Measurements from ENCODE around the gene FGF3.

DNA sequence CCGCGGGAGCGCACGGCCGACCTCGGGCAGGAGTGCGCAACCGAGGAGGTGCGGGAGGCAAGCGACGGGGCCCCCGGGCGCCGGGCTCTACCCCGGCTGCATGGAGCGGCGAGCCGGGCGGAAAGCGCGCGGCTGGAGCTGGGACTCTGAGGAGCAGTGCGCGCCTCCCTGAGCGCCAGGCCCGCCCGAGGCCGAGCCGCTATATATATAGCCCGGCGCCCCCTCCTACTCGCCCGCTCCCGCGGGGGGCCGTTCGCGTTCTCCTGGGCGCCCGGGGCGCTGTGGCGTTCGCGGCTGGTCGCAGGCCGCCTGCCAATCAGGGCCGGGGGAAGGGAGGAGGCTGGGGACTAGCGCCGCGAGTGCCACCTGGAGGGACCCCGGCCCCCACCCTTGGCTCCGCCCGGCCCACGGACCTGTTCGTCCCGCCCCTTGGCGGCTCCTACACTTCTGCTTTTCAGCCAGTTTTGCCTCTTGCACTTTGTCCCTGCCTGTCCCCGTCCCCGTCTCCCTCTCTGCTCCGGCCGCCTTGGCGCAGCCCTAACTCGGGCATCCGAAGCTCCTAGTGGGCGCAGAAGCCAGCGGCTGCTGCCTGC lies 44.0 kb downstream of the FGF3 start, which contains the start of gene FGF4:
- TF ChIP-seq, protein P1, sequence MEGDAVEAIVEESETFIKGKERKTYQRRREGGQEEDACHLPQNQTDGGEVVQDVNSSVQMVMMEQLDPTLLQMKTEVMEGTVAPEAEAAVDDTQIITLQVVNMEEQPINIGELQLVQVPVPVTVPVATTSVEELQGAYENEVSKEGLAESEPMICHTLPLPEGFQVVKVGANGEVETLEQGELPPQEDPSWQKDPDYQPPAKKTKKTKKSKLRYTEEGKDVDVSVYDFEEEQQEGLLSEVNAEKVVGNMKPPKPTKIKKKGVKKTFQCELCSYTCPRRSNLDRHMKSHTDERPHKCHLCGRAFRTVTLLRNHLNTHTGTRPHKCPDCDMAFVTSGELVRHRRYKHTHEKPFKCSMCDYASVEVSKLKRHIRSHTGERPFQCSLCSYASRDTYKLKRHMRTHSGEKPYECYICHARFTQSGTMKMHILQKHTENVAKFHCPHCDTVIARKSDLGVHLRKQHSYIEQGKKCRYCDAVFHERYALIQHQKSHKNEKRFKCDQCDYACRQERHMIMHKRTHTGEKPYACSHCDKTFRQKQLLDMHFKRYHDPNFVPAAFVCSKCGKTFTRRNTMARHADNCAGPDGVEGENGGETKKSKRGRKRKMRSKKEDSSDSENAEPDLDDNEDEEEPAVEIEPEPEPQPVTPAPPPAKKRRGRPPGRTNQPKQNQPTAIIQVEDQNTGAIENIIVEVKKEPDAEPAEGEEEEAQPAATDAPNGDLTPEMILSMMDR (IDR thresholded peaks at IDR 0.05), result no peak
- TF ChIP-seq POLR2A (IDR thresholded peaks at IDR 0.05), result no peak
